HepG2 (cell line): ENCODE data around the gene CACNA1I. TPM values are rescaled to one million over a fixed set of nuclear protein-coding genes. Genes with fewer than 3 reads are reported as not detected.

Experiments
- CENPX ChIP-seq: sonication (generic); formaldehyde crosslinking; IDR thresholded peaks from 2 replicates; pipeline ENCODE4 v1.9.0; 2021; ENCODE audit warnings: mild to moderate bottlenecking, missing genetic modification reagents, moderate library complexity
- PRDM15 ChIP-seq: sonication (generic); formaldehyde crosslinking; IDR thresholded peaks from 2 replicates; pipeline ENCODE4 v1.4.0; 2020; ENCODE audit warnings: missing genetic modification reagents
- SRF ChIP-seq: IDR thresholded peaks from 2 replicates; pipeline ENCODE4 v1.6.1; 2011; ENCODE audit warnings: mild to moderate bottlenecking, low read depth, low read length, moderate library complexity
- ZFP36 ChIP-seq: fragments of 150-350 bp; IDR thresholded peaks from 2 replicates; pipeline ENCODE4 v1.6.1; 2018; ENCODE audit warnings: borderline replicate concordance, low read length, low read depth; ENCODE audit not compliant: partially characterized antibody
- ZFP41 ChIP-seq: sonication (generic); formaldehyde crosslinking; IDR thresholded peaks from 2 replicates; pipeline ENCODE4 v1.4.0; 2020; ENCODE audit warnings: mild to moderate bottlenecking, missing genetic modification reagents, borderline replicate concordance
- ZNF687 ChIP-seq: sonication (generic); formaldehyde crosslinking; IDR thresholded peaks from 2 replicates; pipeline ENCODE4 v1.5.1; 2020; ENCODE audit warnings: mild to moderate bottlenecking, missing genetic modification reagents, moderate library complexity
- polyA plus RNA-seq, 8 experiments: library from polyadenylated mRNA; depleted of rRNA in 3 of 8; stranded (reverse) in 7 of 8; unstranded in 1 of 8; fragments of >200 nt; fragmentation: Illumina TruSeq in 4 of 8; extraction: Trizol in 4 of 8; gene quantifications; 2 replicates each; pipeline versions ENCODE4 v1.2.1 to v1.2.3, GENCODE V29; 2011 to 2016; ENCODE audit warnings: low read depth in 4 of 8, missing spikeins in 1 of 8, mixed read lengths in 1 of 8; ENCODE audit not compliant: insufficient read depth in 1 of 8
- total RNA-seq, 5 experiments: library from RNA; depleted of rRNA; stranded (reverse); fragments of >200 nt; fragmentation: Illumina TruSeq; extraction: Trizol; gene quantifications; 2 replicates each; pipeline ENCODE4 v1.2.3, GENCODE V29; 2016; ENCODE audit warnings: low read depth in 1 of 5

Gene CACNA1I
- total and polyA plus RNA-seq, 2 of the 13 experiments (the other 11 are each of a cell fraction or from before 2014, with no cell fraction given), result not detected

GRCh38 chr22:39631381-39632286 is 61.1 kb downstream of the CACNA1I start (continued):
- TF ChIP-seq ZNF687 (CRISPR knock-in tag), result no peak
- TF ChIP-seq CENPX, result no peak
- no peak for TF ChIP-seq ZFP36
- no peak for TF ChIP-seq SRF
- no peak for TF ChIP-seq PRDM15 (CRISPR knock-in tag)
- no peak for TF ChIP-seq ZFP41 (CRISPR knock-in tag)
